ENCODE results near the gene ARFGAP2. TPM values are rescaled to one million over a fixed set of nuclear protein-coding genes. Genes with fewer than 3 reads are reported as not detected.
A peak's percentile ranks its signal among the peaks of the same experiment; 100 is the strongest.

Gene ARFGAP2
- total and polyA plus RNA-seq, 7 donors, result 46.8 to 185 (median 85.0) TPM

DNA sequence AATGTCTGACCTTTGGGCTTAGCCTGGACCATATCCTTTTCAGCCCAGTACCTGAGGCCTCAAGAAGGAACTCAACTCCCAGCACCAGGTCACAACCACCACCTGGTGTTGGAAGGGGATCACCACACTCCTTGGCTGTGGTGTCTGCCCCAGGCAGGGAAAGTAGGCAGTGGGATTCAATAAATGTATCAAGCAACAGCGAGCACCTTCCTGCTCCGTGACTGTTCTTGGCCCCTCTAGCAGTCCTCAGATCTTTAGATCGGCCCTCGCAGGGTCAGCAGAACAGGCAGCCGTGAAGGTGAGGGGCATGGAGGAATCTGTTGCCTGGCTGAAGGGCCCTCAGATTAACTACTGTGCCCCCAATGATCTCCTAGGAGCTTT, 15.9 kb downstream of the ARFGAP2 start:
- Histone ChIP-seq H3K27me3 (no peaks in the 10 kb centered on the region), H3K27ac (peak overlapping the region in 1 of 4 donors; percentile 26), H3K4me1 (peaks cover 0 to 16% (median 8%) of the 10 kb centered on the region in 4 donors), H3K9me3 (no peaks in the 10 kb centered on the region), H3K36me3 (peaks cover 14 to 54% (median 21%) of the 10 kb centered on the region in 4 donors), H3K4me3 (no peak overlapping the region)
- intact Hi-C loops (cut with DNase I), result no loop called here
- TF ChIP-seq, protein P1, sequence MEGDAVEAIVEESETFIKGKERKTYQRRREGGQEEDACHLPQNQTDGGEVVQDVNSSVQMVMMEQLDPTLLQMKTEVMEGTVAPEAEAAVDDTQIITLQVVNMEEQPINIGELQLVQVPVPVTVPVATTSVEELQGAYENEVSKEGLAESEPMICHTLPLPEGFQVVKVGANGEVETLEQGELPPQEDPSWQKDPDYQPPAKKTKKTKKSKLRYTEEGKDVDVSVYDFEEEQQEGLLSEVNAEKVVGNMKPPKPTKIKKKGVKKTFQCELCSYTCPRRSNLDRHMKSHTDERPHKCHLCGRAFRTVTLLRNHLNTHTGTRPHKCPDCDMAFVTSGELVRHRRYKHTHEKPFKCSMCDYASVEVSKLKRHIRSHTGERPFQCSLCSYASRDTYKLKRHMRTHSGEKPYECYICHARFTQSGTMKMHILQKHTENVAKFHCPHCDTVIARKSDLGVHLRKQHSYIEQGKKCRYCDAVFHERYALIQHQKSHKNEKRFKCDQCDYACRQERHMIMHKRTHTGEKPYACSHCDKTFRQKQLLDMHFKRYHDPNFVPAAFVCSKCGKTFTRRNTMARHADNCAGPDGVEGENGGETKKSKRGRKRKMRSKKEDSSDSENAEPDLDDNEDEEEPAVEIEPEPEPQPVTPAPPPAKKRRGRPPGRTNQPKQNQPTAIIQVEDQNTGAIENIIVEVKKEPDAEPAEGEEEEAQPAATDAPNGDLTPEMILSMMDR (IDR thresholded peaks at IDR 0.05), result no peak
- TF ChIP-seq POLR2AphosphoS5 (IDR thresholded peaks at IDR 0.05) (no peak), EP300 (IDR thresholded peaks at IDR 0.05) (no peak), POLR2A (IDR thresholded peaks at IDR 0.05) (no peak)
- DNase-seq, result no peak
- 90 to 92% methylated on average over 5 of the region's 5 CpGs for WGBS, 2 donors

DNA sequence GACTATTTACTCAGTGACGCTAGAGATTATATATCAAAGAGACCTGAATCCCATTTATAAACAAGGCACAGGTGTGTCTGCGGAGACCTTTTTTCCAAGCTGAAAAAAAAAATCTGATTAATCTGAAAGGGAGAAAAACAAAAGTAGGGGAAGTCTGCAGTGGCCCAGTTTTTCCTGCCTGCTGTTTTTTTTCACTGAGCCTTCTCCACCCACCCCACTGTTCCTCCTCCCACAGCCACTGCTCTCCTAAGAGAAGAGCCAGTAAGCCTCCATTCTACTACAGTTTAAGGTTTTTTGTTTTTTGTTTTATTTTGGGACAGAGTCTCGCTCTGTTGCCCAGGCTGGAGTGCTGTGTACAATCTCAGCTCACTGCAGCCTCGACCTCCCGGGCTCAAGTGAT, 18.4 kb downstream of the ARFGAP2 start:
- Histone ChIP-seq H3K4me1 (peaks cover 0 to 18% (median 10%) of the 10 kb centered on the region in 4 donors), H3K27ac (no peak overlapping the region), H3K4me3 (no peak overlapping the region), H3K27me3 (no peaks in the 10 kb centered on the region), H3K9me3 (no peaks in the 10 kb centered on the region), H3K36me3 (peaks cover 0 to 33% (median 1%) of the 10 kb centered on the region in 4 donors)
- intact Hi-C loops (cut with DNase I), result no loop called here
- TF ChIP-seq EP300 (IDR thresholded peaks at IDR 0.05) (no peak), POLR2A (IDR thresholded peaks at IDR 0.05) (no peak), POLR2AphosphoS5 (IDR thresholded peaks at IDR 0.05) (no peak)
- TF ChIP-seq, protein P1 (IDR thresholded peaks at IDR 0.05), result no peak
- DNase-seq, result no peak
- 74 to 78% methylated on average over 5 of the region's 5 CpGs for WGBS, 2 donors

DNA sequence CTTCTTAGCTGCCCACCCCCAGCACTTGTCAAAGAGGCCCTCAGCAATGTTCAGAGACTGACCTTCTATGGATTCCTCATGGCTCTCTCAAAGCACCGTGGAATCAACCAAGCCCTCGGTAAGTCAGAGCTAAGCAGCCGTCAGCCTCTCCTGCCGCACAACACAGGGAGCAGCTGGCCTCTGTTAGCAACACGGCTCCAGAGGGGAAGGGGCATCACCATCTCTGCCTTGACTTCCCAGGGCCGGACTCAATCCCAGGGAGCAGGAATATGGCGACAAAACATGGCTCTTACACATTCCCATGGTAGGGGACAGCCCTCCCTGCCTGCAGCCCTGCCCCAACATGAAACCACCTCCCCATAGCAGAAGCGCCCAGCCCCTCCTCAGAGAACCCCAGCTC, 18.9 kb downstream of the ARFGAP2 start:
- 90 to 91% methylated on average over 8 of the region's 8 CpGs for WGBS, 2 donors
- Histone ChIP-seq H3K9me3 (no peaks in the 10 kb centered on the region), H3K4me1 (peaks cover 0 to 23% (median 13%) of the 10 kb centered on the region in 4 donors), H3K27ac (no peak overlapping the region), H3K36me3 (peaks cover 0 to 33% (median 1%) of the 10 kb centered on the region in 4 donors), H3K27me3 (no peaks in the 10 kb centered on the region), H3K4me3 (no peak overlapping the region)
- no peak for DNase-seq
- TF ChIP-seq EP300 (IDR thresholded peaks at IDR 0.05) (no peak), POLR2AphosphoS5 (IDR thresholded peaks at IDR 0.05) (no peak), POLR2A (IDR thresholded peaks at IDR 0.05) (no peak)
- TF ChIP-seq, protein P1 (IDR thresholded peaks at IDR 0.05), result no peak
- intact Hi-C loops (cut with DNase I), result no loop called here

DNA sequence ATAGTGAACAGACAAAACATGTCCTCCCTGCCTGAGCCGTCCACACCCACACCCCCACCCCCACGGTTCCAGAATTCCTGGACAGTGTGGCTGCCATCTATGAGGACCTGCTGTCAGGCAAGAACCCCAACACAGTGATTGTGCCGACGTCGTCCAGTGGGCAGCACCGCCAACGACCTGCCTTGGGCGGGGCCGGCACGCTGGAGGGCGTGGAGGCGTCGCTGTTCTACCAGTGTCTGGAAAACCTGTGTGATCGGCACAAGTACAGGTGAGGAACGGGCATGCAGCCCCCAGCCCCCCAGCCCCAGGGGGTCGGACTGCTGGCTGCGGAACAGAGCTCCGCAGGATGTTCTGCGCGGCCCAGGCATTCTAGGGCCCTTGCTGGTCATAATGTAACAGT, 19.7 kb downstream of the ARFGAP2 start:
- Histone ChIP-seq H3K36me3 (peaks cover 0 to 27% (median 1%) of the 10 kb centered on the region in 4 donors), H3K9me3 (no peaks in the 10 kb centered on the region), H3K4me1 (peaks cover 0 to 21% (median 16%) of the 10 kb centered on the region in 4 donors), H3K27me3 (no peaks in the 10 kb centered on the region), H3K4me3 (no peak overlapping the region), H3K27ac (no peak overlapping the region)
- TF ChIP-seq POLR2A (IDR thresholded peaks at IDR 0.05) (no peak), EP300 (IDR thresholded peaks at IDR 0.05) (no peak), POLR2AphosphoS5 (IDR thresholded peaks at IDR 0.05) (no peak)
- TF ChIP-seq, protein P1 (IDR thresholded peaks at IDR 0.05), result no peak
- no peak for DNase-seq
- intact Hi-C loops (cut with DNase I), result no loop called here
- WGBS, 2 donors, result 90 to 92% methylated on average over 20 of the region's 20 CpGs

DNA sequence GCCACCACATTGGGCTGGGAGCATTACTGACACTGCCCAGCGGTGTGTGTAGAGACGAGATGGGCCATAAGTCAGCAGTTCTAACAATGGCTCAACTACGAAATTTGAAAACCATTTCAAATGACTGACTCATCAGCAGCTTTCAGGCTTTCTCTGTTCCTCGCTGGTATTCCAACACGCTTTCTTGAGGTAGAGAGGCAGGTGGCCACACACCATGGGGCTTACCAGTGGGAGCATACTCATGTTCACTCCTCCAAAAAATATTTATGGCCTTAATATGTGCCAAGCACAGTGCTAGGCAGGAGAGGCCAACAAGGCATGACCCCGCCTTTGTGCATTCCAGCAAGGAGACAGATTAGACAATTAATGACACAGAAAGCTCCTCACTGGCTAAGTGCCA, 20.3 kb downstream of the ARFGAP2 start:
- intact Hi-C loops (cut with DNase I), result no loop called here
- Histone ChIP-seq H3K27ac (no peak overlapping the region), H3K4me3 (no peak overlapping the region), H3K4me1 (peaks cover 0 to 20% (median 11%) of the 10 kb centered on the region in 4 donors), H3K9me3 (no peaks in the 10 kb centered on the region), H3K27me3 (no peaks in the 10 kb centered on the region), H3K36me3 (peaks cover 0 to 27% (median 1%) of the 10 kb centered on the region in 4 donors)
- 91 to 92% methylated on average over 6 of the region's 6 CpGs for WGBS, 2 donors
- no peak for TF ChIP-seq EP300 (IDR thresholded peaks at IDR 0.05)
- TF ChIP-seq POLR2A (IDR thresholded peaks at IDR 0.05), result no peak
- TF ChIP-seq, protein P1 (IDR thresholded peaks at IDR 0.05), result no peak
- no peak for TF ChIP-seq POLR2AphosphoS5 (IDR thresholded peaks at IDR 0.05)
- no peak for DNase-seq
